Measurements from ENCODE around the gene LAMA3.
A peak's percentile ranks its signal among the peaks of the same experiment; 100 is the strongest.

Gene LAMA3

GRCh38 chr18:23924813-23925212 is 235.6 kb downstream of the LAMA3 start:
- DNase-seq, result no peak

- DNase-seq, result no peak
Observed at GRCh38 chr18:23926571-23926970, 237.3 kb downstream of the LAMA3 start.

GRCh38 chr18:23927821-23928746 is 238.8 kb downstream of the LAMA3 start:
- no peak for DNase-seq

GRCh38 chr18:23929362-23929930 is 240.2 kb downstream of the LAMA3 start:
- peak in 2 of 6 experiments; percentile 9 to 10 for DNase-seq

GRCh38 chr18:23930002-23930401 is 240.7 kb downstream of the LAMA3 start:
- DNase-seq, result no peak

- DNase-seq, result no peak
Observed at GRCh38 chr18:23932385-23933067, 243.3 kb downstream of the LAMA3 start.

GRCh38 chr18:23933407-23933806 is 244.2 kb downstream of the LAMA3 start:
- no peak for DNase-seq

- DNase-seq, result peak in 1 of 6 experiments; percentile 6
Observed at GRCh38 chr18:23934252-23934651, 245.0 kb downstream of the LAMA3 start.

- DNase-seq, result no peak
Observed at GRCh38 chr18:23934863-23935262, 245.6 kb downstream of the LAMA3 start.

GRCh38 chr18:23935804-23936203 is 246.6 kb downstream of the LAMA3 start:
- peak in 3 of 6 experiments; percentile 4 to 33 (median 23) for DNase-seq

- DNase-seq, result no peak
Observed at GRCh38 chr18:23936381-23936958, 247.2 kb downstream of the LAMA3 start.

GRCh38 chr18:23938043-23938756 is 248.9 kb downstream of the LAMA3 start:
- DNase-seq, result peak in 3 of 6 experiments; percentile 1 to 4 (median 4)

- DNase-seq, result no peak
Observed at GRCh38 chr18:23938901-23939341, 249.7 kb downstream of the LAMA3 start.

GRCh38 chr18:23939366-23939765 is 250.1 kb downstream of the LAMA3 start:
- no peak for DNase-seq

GRCh38 chr18:23939896-23940295 is 250.6 kb downstream of the LAMA3 start:
- no peak for DNase-seq

- DNase-seq, result no peak
Observed at GRCh38 chr18:23941791-23942190, 252.5 kb downstream of the LAMA3 start.

- DNase-seq, result peak in 3 of 6 experiments; percentile 19 to 40 (median 23)
Observed at GRCh38 chr18:23943104-23943503, 253.9 kb downstream of the LAMA3 start.

GRCh38 chr18:23943903-23944624 is 254.8 kb downstream of the LAMA3 start:
- DNase-seq, result no peak

- DNase-seq, result no peak
Observed at GRCh38 chr18:23945416-23946079, 256.3 kb downstream of the LAMA3 start.

GRCh38 chr18:23949863-23950262 is 260.6 kb downstream of the LAMA3 start:
- no peak for DNase-seq

- DNase-seq, result no peak
Observed at GRCh38 chr18:23950644-23951043, 261.4 kb downstream of the LAMA3 start.
